Coronary artery (tissue), 2 donors: ENCODE results near the gene RFXANK.
"Not testable (repeated sequence)": the region's sequence is repeated elsewhere in the genome, so short reads cannot be mapped to it uniquely, and the experiment has no call there.

Source experiments
- DNase-seq: peaks from one replicate; pipeline ENCODE4 v3.0.0-alpha.2; 2017; ENCODE audit warnings: low spot score
- H3K27ac ChIP-seq, 2 donors: fragments of 200-600 bp; sonication (generic); one replicate each; pipeline ENCODE4 v1.5.1; 2016 to 2019
- H3K4me3 ChIP-seq: fragments of 200-600 bp; sonication (generic); 2 replicates; pipeline ENCODE4 v1.5.1; 2016; ENCODE audit warnings: mild to moderate bottlenecking, moderate library complexity
- CTCF ChIP-seq: fragments of 200-600 bp; sonication (generic); IDR thresholded peaks from one replicate; pipeline ENCODE4 v1.5.1; 2019; ENCODE audit warnings: antibody characterized with exemption

RFXANK gene

GRCh38 chr19:19214892-19215291 lies 22.8 kb downstream of the RFXANK start:
- no peak for TF ChIP-seq CTCF
- Histone ChIP-seq H3K27ac (no peak overlapping the region), H3K4me3 (no peak overlapping the region)
- DNase-seq = no peak

- no peak overlapping the region for H3K4me3 ChIP-seq
- no peak for TF ChIP-seq CTCF
- no peak for DNase-seq
- no peak overlapping the region for H3K27ac ChIP-seq
Observed at GRCh38 chr19:19215792-19216191, 23.7 kb downstream of the RFXANK start.

- no peak for TF ChIP-seq CTCF
- Histone ChIP-seq H3K27ac (no peak overlapping the region), H3K4me3 (no peak overlapping the region)
- DNase-seq = no peak
Observed at GRCh38 chr19:19217099-19217498, 25.0 kb downstream of the RFXANK start.

- Histone ChIP-seq H3K27ac (no peak overlapping the region), H3K4me3 (no peak overlapping the region)
- DNase-seq = no peak
- TF ChIP-seq CTCF = no peak
Observed at GRCh38 chr19:19218911-19219310, 26.9 kb downstream of the RFXANK start.

- H3K4me3 ChIP-seq, H3K27ac ChIP-seq, DNase-seq: not testable (repeated sequence)
Observed at GRCh38 chr19:19221000-19221399, 28.9 kb downstream of the RFXANK start.

- no peak overlapping the region for H3K4me3 ChIP-seq
- no peak for TF ChIP-seq CTCF
- no peak overlapping the region for H3K27ac ChIP-seq
- no peak for DNase-seq
Observed at GRCh38 chr19:19223060-19223459, 31.0 kb downstream of the RFXANK start.

- H3K4me3 ChIP-seq = no peak overlapping the region
- H3K27ac ChIP-seq = no peak overlapping the region
- DNase-seq = no peak
- TF ChIP-seq CTCF = no peak
Observed at GRCh38 chr19:19223636-19224035, 31.6 kb downstream of the RFXANK start.
